K562 (cell line): ENCODE data around the gene MS4A2. TPM values are rescaled to one million over a fixed set of nuclear protein-coding genes. Genes with fewer than 3 reads are reported as not detected.

Source experiments
- ARID1B ChIP-seq: fragments of 450-650 bp; IDR thresholded peaks from 2 replicates; pipeline ENCODE4 v1.6.1; 2016; ENCODE audit warnings: antibody characterized with exemption, mild to moderate bottlenecking, inconsistent platforms
- CHAMP1 ChIP-seq: fragments of 450-650 bp; IDR thresholded peaks from 2 replicates; pipeline ENCODE4 v1.6.1; 2016; ENCODE audit warnings: mild to moderate bottlenecking
- CTBP1 ChIP-seq: fragments of 450-650 bp; IDR thresholded peaks from 2 replicates; pipeline ENCODE4 v1.6.1; 2016; ENCODE audit warnings: borderline replicate concordance
- DIDO1 ChIP-seq: fragments of 450-650 bp; IDR thresholded peaks from 2 replicates; pipeline ENCODE4 v1.6.1; 2016; ENCODE audit warnings: low read depth, missing biosample characterization, missing genetic modification characterization
- EHMT2 ChIP-seq: fragments of 450-650 bp; IDR thresholded peaks from 2 replicates; pipeline ENCODE4 v1.6.1; 2018; ENCODE audit warnings: antibody characterized with exemption
- ETS2 ChIP-seq: IDR thresholded peaks from 2 replicates; pipeline ENCODE4 v1.6.1; 2016; ENCODE audit warnings: borderline replicate concordance, missing genetic modification characterization, mild to moderate bottlenecking, moderate library complexity, missing compliant biosample characterization; ENCODE audit not compliant: poor library complexity, severe bottlenecking
- GATAD2B ChIP-seq: fragments of 450-650 bp; IDR thresholded peaks from 2 replicates; pipeline ENCODE4 v1.6.1; 2017; ENCODE audit warnings: mild to moderate bottlenecking, borderline replicate concordance
- IFI16 ChIP-seq: fragments of 250-450 bp; sonication (Bioruptor Pico); IDR thresholded peaks from 2 replicates; pipeline ENCODE4 v2.1.2; 2022; ENCODE audit warnings: mild to moderate bottlenecking, inconsistent platforms
- JUN ChIP-seq, 2 experiments: sonication (generic) in 1 of 2; formaldehyde crosslinking in 1 of 2; IDR thresholded peaks; 2 replicates each; pipeline versions ENCODE4 v1.6.1 to v1.8.0; 2012 to 2022; ENCODE audit warnings: borderline replicate concordance in 2 of 2, mild to moderate bottlenecking in 2 of 2, improper control_type of control experiment in 1 of 2, low read depth in 1 of 2, low read length in 1 of 2, missing genetic modification reagents in 1 of 2
- JUND ChIP-seq, 2 experiments: IDR thresholded peaks; 2 replicates in 1 of 2; 3 replicates in 1 of 2; pipeline ENCODE4 v1.6.1; 2011; ENCODE audit warnings: borderline replicate concordance in 2 of 2, low read depth in 2 of 2, low read length in 2 of 2, improper control_type of control experiment in 1 of 2, missing biosample characterization in 1 of 2, missing genetic modification characterization in 1 of 2, missing genetic modification reagents in 1 of 2
- MTF1 ChIP-seq: fragments of 250-450 bp; sonication (Bioruptor Pico); IDR thresholded peaks from 2 replicates; pipeline ENCODE4 v1.9.0; 2021; ENCODE audit warnings: moderate library complexity, mild to moderate bottlenecking, inconsistent platforms, borderline replicate concordance
- NCOR1 ChIP-seq: fragments of 450-650 bp; IDR thresholded peaks from 2 replicates; pipeline ENCODE4 v1.6.1; 2016; ENCODE audit warnings: mild to moderate bottlenecking, moderate library complexity
- RBM34 ChIP-seq: fragments of 200-400 bp; formaldehyde crosslinking; IDR thresholded peaks from 2 replicates; pipeline ENCODE4 v1.6.1; 2018; ENCODE audit warnings: low read length, borderline replicate concordance; ENCODE audit not compliant: insufficient read depth
- SP2 ChIP-seq: IDR thresholded peaks from 2 replicates; pipeline ENCODE4 v1.6.1; 2011; ENCODE audit warnings: mild to moderate bottlenecking, low read depth, low read length, moderate library complexity; ENCODE audit not compliant: poor library complexity, severe bottlenecking; ENCODE audit errors: extremely low read depth
- STAT5B ChIP-seq: fragments of 250-450 bp; sonication (Bioruptor Pico); IDR thresholded peaks from 2 replicates; pipeline ENCODE4 v1.8.0; 2021; ENCODE audit warnings: mild to moderate bottlenecking, inconsistent platforms
- TRIM24 ChIP-seq, 2 experiments: fragments of 450-650 bp; IDR thresholded peaks; 2 replicates each; pipeline ENCODE4 v1.6.1; 2016
- TRIM25 ChIP-seq: fragments of 450-650 bp; IDR thresholded peaks from 2 replicates; pipeline ENCODE4 v1.7.0; 2016; ENCODE audit warnings: borderline replicate concordance
- ZNF140 ChIP-seq: fragments of 250-450 bp; sonication (Bioruptor Pico); IDR thresholded peaks from 2 replicates; pipeline ENCODE4 v1.8.0; 2021; ENCODE audit warnings: moderate library complexity, mild to moderate bottlenecking, inconsistent platforms
- ZNF232 ChIP-seq: sonication (generic); formaldehyde crosslinking; IDR thresholded peaks from 2 replicates; pipeline ENCODE4 v1.8.0; 2022; ENCODE audit warnings: mild to moderate bottlenecking, missing genetic modification reagents
- ZNF354B ChIP-seq: fragments of 250-450 bp; sonication (Bioruptor Pico); IDR thresholded peaks from 2 replicates; pipeline ENCODE4 v1.4.0; 2020
- polyA plus RNA-seq, 8 experiments: library from polyadenylated mRNA; depleted of rRNA in 4 of 8; stranded (reverse) in 5 of 8; unstranded in 3 of 8; fragments of >200 nt; fragmentation: Nextera tagmentation in 2 of 8; fragmentation: Illumina TruSeq in 1 of 8; extraction: Ambion mirVana in 2 of 8; extraction: Trizol in 1 of 8; gene quantifications; 2 replicates each; pipeline versions ENCODE4 v1.2.1 to v1.2.3, GENCODE V29; 2011 to 2014; ENCODE audit warnings: inconsistent platforms in 1 of 8, missing spikeins in 1 of 8
- total RNA-seq, 7 experiments: library from RNA; depleted of rRNA in 6 of 7; stranded (reverse); fragments of >200 nt in 6 of 7; fragmentation: Illumina TruSeq in 2 of 7; extraction: Trizol in 2 of 7; gene quantifications; 2 replicates each; pipeline versions ENCODE4 v1.2.1 to v1.2.3, GENCODE V29; 2011 to 2021; ENCODE audit warnings: low replicate concordance in 1 of 7
- TF ChIP-seq, protein P1 (sequence below): fragments of 250-450 bp; sonication (Bioruptor Pico); IDR thresholded peaks from 2 replicates; pipeline ENCODE4 v1.5.0; 2020; ENCODE audit warnings: mild to moderate bottlenecking, borderline replicate concordance

MS4A2 gene
- total and polyA plus RNA-seq, 9 of the 15 experiments (the other 6 are each of a cell fraction or from before 2014, with no cell fraction given), result 0.06 to 5.7 (median 0.86) TPM

DNA sequence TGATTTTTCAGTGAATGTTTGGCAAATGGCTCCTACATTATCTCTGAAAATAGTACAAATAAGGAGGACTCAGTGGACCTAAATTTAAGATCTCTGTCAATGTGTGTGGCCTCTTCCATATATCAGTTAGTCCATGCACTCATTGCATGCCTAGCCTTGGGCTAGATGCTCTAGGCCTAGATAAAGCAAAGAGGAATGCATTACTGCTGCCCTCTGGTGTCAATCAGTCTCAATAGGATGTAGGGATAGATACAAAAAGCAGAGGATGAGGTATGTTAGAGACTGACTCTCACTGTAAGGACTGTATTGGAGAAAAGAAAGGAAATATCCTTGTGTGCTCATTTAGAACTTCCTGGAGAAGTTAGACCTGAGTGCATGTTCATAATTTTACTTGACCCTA is 42.0 kb downstream of the MS4A2 start (continued):
- TF ChIP-seq TRIM25, result no peak
- TF ChIP-seq STAT5B (CRISPR knock-in tag), result no peak
- TF ChIP-seq JUN (IDR thresholded peaks at IDR 0.05; ENCODE audit: borderline replicate concordance, low read depth, low read length), result no peak
- TF ChIP-seq JUN (CRISPR knock-in tag; IDR thresholded peaks at IDR 0.05; ENCODE audit: borderline replicate concordance), result no peak
- peak; percentile 50; the same call in 1 of the 2 replicates for TF ChIP-seq EHMT2
- no peak for TF ChIP-seq MTF1
- peak; percentile 23; the same call in 1 of the 2 replicates for TF ChIP-seq CTBP1
- no peak for TF ChIP-seq SP2
- TF ChIP-seq NCOR1, result no peak
- TF ChIP-seq DIDO1 (tag), result no peak
- TF ChIP-seq, protein P1, sequence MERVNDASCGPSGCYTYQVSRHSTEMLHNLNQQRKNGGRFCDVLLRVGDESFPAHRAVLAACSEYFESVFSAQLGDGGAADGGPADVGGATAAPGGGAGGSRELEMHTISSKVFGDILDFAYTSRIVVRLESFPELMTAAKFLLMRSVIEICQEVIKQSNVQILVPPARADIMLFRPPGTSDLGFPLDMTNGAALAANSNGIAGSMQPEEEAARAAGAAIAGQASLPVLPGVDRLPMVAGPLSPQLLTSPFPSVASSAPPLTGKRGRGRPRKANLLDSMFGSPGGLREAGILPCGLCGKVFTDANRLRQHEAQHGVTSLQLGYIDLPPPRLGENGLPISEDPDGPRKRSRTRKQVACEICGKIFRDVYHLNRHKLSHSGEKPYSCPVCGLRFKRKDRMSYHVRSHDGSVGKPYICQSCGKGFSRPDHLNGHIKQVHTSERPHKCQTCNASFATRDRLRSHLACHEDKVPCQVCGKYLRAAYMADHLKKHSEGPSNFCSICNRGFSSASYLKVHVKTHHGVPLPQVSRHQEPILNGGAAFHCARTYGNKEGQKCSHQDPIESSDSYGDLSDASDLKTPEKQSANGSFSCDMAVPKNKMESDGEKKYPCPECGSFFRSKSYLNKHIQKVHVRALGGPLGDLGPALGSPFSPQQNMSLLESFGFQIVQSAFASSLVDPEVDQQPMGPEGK (CRISPR knock-in tag), result no peak
- no peak for TF ChIP-seq ETS2
- no peak for TF ChIP-seq ARID1B
- TF ChIP-seq RBM34, result no peak
- TF ChIP-seq JUND (IDR thresholded peaks at IDR 0.05; ENCODE audit: borderline replicate concordance, low read depth, low read length), result peak; percentile 53; the same call in 1 of the 2 replicates
- peak; percentile 61; the same call in 1 of the 3 replicates for TF ChIP-seq JUND (tag; IDR thresholded peaks at IDR 0.05; ENCODE audit: borderline replicate concordance, low read depth, low read length)
- TF ChIP-seq GATAD2B, result no peak
- no peak for TF ChIP-seq ZNF354B (CRISPR knock-in tag)
- no peak for TF ChIP-seq ZNF140 (CRISPR knock-in tag)
- peak in 1 of 2 experiments; percentile 12; a peak in 1 of 4 replicates for TF ChIP-seq TRIM24 (IDR thresholded peaks at IDR 0.05)
- TF ChIP-seq ZNF232 (CRISPR knock-in tag), result no peak
- peak; percentile 53; the same call in 1 of the 2 replicates for TF ChIP-seq CHAMP1
- TF ChIP-seq IFI16 (CRISPR knock-in tag), result no peak
